Natural killer cell (primary cell): ENCODE results near the gene NCEH1. TPM values are rescaled to one million over a fixed set of nuclear protein-coding genes. Genes with fewer than 3 reads are reported as not detected.

ENCODE experiments used
- ATAC-seq, 3 donors: fragments of 150-1000 bp in 2 of 3; fragments of 200-7000 bp in 1 of 3; cut with Tn5 transposase; 1 replicate in 1 of 3; 2 replicates in 2 of 3; pipeline ENCODE4 v1.10.0; 2021; ENCODE audit warnings: mild to moderate bottlenecking in 2 of 3, moderate library complexity in 2 of 3
- DNase-seq, 2 donors: peaks; one replicate each; pipeline versions ENCODE4 v3.0.0 to v3.0.0-alpha.2; 2013 to 2021; ENCODE audit warnings: mixed read lengths in 1 of 2
- H3K27ac ChIP-seq: one replicate; pipeline ENCODE4 v1.5.1; 2013; ENCODE audit warnings: mild to moderate bottlenecking, low read length
- H3K27me3 ChIP-seq: one replicate; pipeline ENCODE4 v1.6.1; 2013; ENCODE audit warnings: low read length; ENCODE audit not compliant: control insufficient read depth, insufficient read depth
- H3K36me3 ChIP-seq: one replicate; pipeline ENCODE4 v1.6.1; 2013; ENCODE audit warnings: low read length; ENCODE audit not compliant: control insufficient read depth, insufficient read depth
- H3K4me1 ChIP-seq: one replicate; pipeline ENCODE4 v1.6.1; 2013; ENCODE audit warnings: low read length; ENCODE audit not compliant: control insufficient read depth, insufficient read depth
- H3K4me3 ChIP-seq: one replicate; pipeline ENCODE4 v1.5.1; 2013; ENCODE audit warnings: low read length
- H3K9me3 ChIP-seq: one replicate; pipeline ENCODE4 v1.6.1; 2013; ENCODE audit warnings: low read length; ENCODE audit not compliant: control insufficient read depth, insufficient read depth
- H3K27ac Mint-ChIP-seq, 2 donors: one replicate each; pipeline ENCODE4 v1.8.0; 2022; ENCODE audit warnings: mild to moderate bottlenecking in 2 of 2, mixed read lengths in 2 of 2, moderate library complexity in 1 of 2
- H3K27me3 Mint-ChIP-seq, 2 donors: one replicate each; pipeline ENCODE4 v1.8.0; 2022; ENCODE audit warnings: low read depth in 2 of 2, mixed read lengths in 2 of 2
- H3K36me3 Mint-ChIP-seq: one replicate; pipeline ENCODE4 v1.8.0; 2022; ENCODE audit warnings: mixed read lengths
- H3K4me1 Mint-ChIP-seq, 2 donors: one replicate each; pipeline ENCODE4 v1.8.0; 2022; ENCODE audit warnings: mixed read lengths in 2 of 2
- H3K4me3 Mint-ChIP-seq: one replicate; pipeline ENCODE4 v1.8.0; 2022; ENCODE audit warnings: mild to moderate bottlenecking, moderate library complexity, mixed read lengths
- H3K9me3 Mint-ChIP-seq, 2 donors: one replicate each; pipeline ENCODE4 v1.8.0; 2022; ENCODE audit warnings: mixed read lengths in 2 of 2
- WGBS: methylation state at CpG from one replicate; pipeline ENCODE4 v1.1.7; 2013; ENCODE audit warnings: missing lambda C conversion rate; ENCODE audit not compliant: insufficient coverage; 5-methylcytosine and 5-hydroxymethylcytosine counted together
- intact Hi-C: fragments of 100-400 bp; cut with micrococcal nuclease; formaldehyde crosslinking; loops from one replicate; pipeline ENCODE4 v1.14.2; 2022
- total RNA-seq, 4 donors: library from RNA; stranded (reverse); fragments of 120-200 nt in 1 of 4; gene quantifications; one replicate each; pipeline versions ENCODE4 v1.2.3 to v1.2.4, GENCODE V29; 2013 to 2022
- TF ChIP-seq, protein P1 (sequence below): fragments of 200-600 bp; IDR thresholded peaks from one replicate; pipeline ENCODE4 v1.8.0; 2022; ENCODE audit warnings: antibody characterized with exemption

The NCEH1 gene
- total RNA-seq, 3 donors from 2014 or later (not counting 1 experiment from before 2014, with no cell fraction given) = 3.5 to 6.8 (median 5.3) TPM

DNA sequence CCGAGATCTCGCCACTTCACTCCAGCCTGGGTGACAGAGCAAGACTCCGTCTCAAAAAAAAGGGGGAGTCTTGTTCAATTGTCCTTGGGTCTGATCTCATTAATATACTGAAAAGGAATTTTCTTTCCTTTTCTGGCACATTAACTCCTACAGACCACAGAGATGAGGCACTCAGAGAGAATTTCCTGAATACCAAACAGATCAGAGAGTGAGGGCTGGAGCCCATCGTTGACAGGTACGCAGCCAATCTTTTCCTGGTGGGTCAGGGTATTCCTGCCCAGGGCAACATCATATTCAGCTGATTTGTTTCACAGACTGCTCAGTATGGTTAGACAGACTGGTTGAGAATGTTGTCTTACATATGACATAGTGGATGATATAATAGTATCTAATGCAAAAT is 104.8 kb downstream of the NCEH1 start:
- Histone ChIP-seq H3K27ac (no peak overlapping the region), H3K9me3 (no peaks in the 10 kb centered on the region), H3K36me3 (no peaks in the 10 kb centered on the region), H3K4me3 (no peak overlapping the region), H3K27me3 (no peaks in the 10 kb centered on the region), H3K4me1 (peaks cover 3% of the 10 kb centered on the region)
- Mint-ChIP-seq H3K4me1 (peaks cover 8 to 12% of the 10 kb centered on the region in 2 donors), H3K27me3 (no peaks in the 10 kb centered on the region), H3K9me3 (peaks cover 4% of the 10 kb centered on the region in 2 donors), H3K27ac (no peak overlapping the region), H3K4me3 (no peak overlapping the region), H3K36me3 (peaks cover 10% of the 10 kb centered on the region)
- DNase-seq = no peak
- WGBS = 96% methylated on average over 5 of the region's 5 CpGs
- TF ChIP-seq, protein P1, sequence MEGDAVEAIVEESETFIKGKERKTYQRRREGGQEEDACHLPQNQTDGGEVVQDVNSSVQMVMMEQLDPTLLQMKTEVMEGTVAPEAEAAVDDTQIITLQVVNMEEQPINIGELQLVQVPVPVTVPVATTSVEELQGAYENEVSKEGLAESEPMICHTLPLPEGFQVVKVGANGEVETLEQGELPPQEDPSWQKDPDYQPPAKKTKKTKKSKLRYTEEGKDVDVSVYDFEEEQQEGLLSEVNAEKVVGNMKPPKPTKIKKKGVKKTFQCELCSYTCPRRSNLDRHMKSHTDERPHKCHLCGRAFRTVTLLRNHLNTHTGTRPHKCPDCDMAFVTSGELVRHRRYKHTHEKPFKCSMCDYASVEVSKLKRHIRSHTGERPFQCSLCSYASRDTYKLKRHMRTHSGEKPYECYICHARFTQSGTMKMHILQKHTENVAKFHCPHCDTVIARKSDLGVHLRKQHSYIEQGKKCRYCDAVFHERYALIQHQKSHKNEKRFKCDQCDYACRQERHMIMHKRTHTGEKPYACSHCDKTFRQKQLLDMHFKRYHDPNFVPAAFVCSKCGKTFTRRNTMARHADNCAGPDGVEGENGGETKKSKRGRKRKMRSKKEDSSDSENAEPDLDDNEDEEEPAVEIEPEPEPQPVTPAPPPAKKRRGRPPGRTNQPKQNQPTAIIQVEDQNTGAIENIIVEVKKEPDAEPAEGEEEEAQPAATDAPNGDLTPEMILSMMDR = no peak
- no peak for ATAC-seq
- intact Hi-C loops = no loop called here

DNA sequence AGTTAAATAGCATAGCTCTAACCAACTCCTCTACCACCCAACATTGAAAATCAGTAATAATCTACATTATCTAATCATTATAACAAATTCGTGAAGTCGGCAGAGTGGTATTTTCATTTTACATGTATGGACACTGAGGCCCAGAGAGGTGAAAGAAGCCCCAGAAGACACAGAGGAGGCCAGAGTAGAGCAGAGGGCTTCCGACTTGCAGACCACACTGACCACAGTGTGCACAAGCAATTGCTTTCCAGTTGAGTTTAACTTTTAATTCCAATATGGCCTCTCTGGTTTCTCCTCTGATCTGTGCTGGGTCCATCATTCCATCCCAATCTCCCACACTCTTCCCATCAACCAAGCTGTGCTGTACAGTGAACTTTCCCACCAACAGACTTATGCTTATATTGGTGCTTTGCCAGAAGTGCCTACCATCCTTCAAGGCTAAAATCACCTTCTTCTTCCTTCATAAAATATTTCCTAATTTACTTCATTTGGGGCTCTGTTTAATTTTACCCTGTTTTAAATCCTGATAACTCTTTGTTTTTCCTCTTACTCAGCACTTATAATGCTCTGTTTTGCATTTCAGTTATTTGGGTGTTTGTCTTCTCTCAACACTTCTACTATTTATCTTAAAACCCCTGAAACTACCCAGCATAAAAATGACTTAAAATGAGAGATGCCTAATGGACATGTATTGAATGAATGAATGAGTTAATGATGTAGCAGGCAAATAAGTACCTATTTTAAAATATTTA is 105.8 kb downstream of the NCEH1 start:
- Histone ChIP-seq H3K4me1 (peaks cover 3% of the 10 kb centered on the region), H3K27ac (no peak overlapping the region), H3K27me3 (no peaks in the 10 kb centered on the region), H3K9me3 (no peaks in the 10 kb centered on the region), H3K36me3 (no peaks in the 10 kb centered on the region), H3K4me3 (no peak overlapping the region)
- H3K4me1 Mint-ChIP-seq = peaks cover 8 to 12% of the 10 kb centered on the region in 2 donors
- H3K27me3 Mint-ChIP-seq = no peaks in the 10 kb centered on the region
- peak overlapping the region; percentile 38 for H3K4me3 Mint-ChIP-seq
- ATAC-seq = peak in 1 of 3 donors; percentile 70
- peaks cover under 1% of the 10 kb centered on the region for H3K36me3 Mint-ChIP-seq
- intact Hi-C loops = no loop called here
- no peak overlapping the region for H3K27ac Mint-ChIP-seq
- TF ChIP-seq, protein P1 = no peak
- WGBS = 78% methylated on average over 3 of the region's 3 CpGs
- no peak for DNase-seq
- H3K9me3 Mint-ChIP-seq = no peaks in the 10 kb centered on the region

DNA sequence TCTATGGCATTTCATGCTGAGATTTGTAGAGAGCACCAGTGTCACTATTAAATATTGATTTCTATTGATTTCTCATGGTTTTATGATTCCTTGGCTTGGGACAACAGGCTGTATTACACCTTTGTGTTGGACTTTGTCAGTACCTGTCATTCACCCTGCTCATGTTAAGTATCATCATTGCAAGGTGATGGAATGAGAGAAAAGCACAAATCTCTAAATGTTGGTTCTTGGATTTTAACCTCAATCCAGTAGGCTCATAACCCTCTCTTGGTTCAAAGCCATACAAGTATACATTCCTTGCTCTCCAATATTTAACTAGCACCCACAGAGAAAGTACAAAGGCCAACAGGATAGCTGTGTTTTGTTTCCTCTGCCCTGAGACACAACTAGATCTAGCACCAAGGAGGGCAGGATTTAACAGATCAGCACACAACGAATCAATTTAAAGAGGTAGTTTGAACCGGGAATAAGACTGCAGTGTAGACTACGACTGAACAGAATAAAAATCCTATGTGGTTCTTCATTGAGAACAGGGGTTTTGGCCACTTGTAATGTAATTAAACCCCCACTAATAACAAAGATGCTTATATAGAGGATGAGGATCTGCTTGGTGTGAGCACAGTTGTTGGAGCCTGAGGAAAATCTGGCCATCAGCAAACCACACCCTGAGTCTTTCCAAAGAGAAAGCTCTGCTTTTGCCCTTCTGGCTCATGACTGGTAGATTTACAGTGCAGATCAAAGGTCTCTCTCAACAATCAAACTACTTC is 109.6 kb downstream of the NCEH1 start:
- no peak overlapping the region for H3K27ac Mint-ChIP-seq
- H3K4me3 Mint-ChIP-seq = no peak overlapping the region
- peaks cover 11 to 18% of the 10 kb centered on the region in 2 donors for H3K4me1 Mint-ChIP-seq
- H3K27me3 Mint-ChIP-seq = no peaks in the 10 kb centered on the region
- Histone ChIP-seq H3K4me1 (peaks cover 6% of the 10 kb centered on the region), H3K27me3 (no peaks in the 10 kb centered on the region), H3K4me3 (no peak overlapping the region), H3K36me3 (no peaks in the 10 kb centered on the region), H3K27ac (no peak overlapping the region), H3K9me3 (no peaks in the 10 kb centered on the region)
- intact Hi-C loops = no loop called here
- ATAC-seq (no peak), DNase-seq (no peak)
- TF ChIP-seq, protein P1 = no peak
- no peaks in the 10 kb centered on the region for H3K9me3 Mint-ChIP-seq
- WGBS = 100% methylated on average over 2 of the region's 3 CpGs
- no peaks in the 10 kb centered on the region for H3K36me3 Mint-ChIP-seq
